CD14-positive monocyte (primary cell): ENCODE results near the gene IBSP. TPM values are rescaled to one million over a fixed set of nuclear protein-coding genes. Genes with fewer than 3 reads are reported as not detected.
A peak's percentile ranks its signal among the peaks of the same experiment; 100 is the strongest.

Experiments
- DNase-seq, 3 donors: peaks; one replicate each; pipeline ENCODE4 v3.0.0-alpha.2; 2011 to 2022
- H2AFZ ChIP-seq: 2 replicates; pipeline ENCODE4 v1.6.0; 2012; ENCODE audit warnings: mild to moderate bottlenecking, low read depth, low read length, inconsistent platforms; ENCODE audit not compliant: insufficient read depth, poor library complexity, severe bottlenecking
- H3K27ac ChIP-seq, 2 donors: 1 replicate in 1 of 2; 2 replicates in 1 of 2; pipeline ENCODE4 v1.5.1; 2012 to 2013; ENCODE audit warnings: low read length in 2 of 2, control low read depth in 1 of 2, inconsistent platforms in 1 of 2, low read depth in 1 of 2, mild to moderate bottlenecking in 1 of 2
- H3K27me3 ChIP-seq, 2 donors: one replicate each; pipeline versions ENCODE4 v1.6.0 to v1.6.1; 2011 to 2013; ENCODE audit warnings: low read length in 2 of 2; ENCODE audit not compliant: control insufficient read depth in 2 of 2, insufficient read depth in 2 of 2
- H3K36me3 ChIP-seq, 2 donors: replicated peaks in 1 of 2; 1 replicate in 1 of 2; 2 replicates in 1 of 2; pipeline versions ENCODE4 v1.5.1 to v1.6.1; 2012 to 2013; ENCODE audit warnings: low read length in 2 of 2, control low read depth in 1 of 2, inconsistent platforms in 1 of 2, mild to moderate bottlenecking in 1 of 2; ENCODE audit not compliant: insufficient read depth in 2 of 2, control insufficient read depth in 1 of 2
- H3K4me1 ChIP-seq, 2 donors: 1 replicate in 1 of 2; 2 replicates in 1 of 2; pipeline versions ENCODE4 v1.5.1 to v1.6.1; 2012 to 2013; ENCODE audit warnings: low read length in 2 of 2, control low read depth in 1 of 2, inconsistent platforms in 1 of 2, mild to moderate bottlenecking in 1 of 2, moderate library complexity in 1 of 2; ENCODE audit not compliant: insufficient read depth in 2 of 2, control insufficient read depth in 1 of 2
- H3K4me2 ChIP-seq: replicated peaks from 2 replicates; pipeline ENCODE3; 2012; ENCODE audit warnings: low read length, moderate library complexity, mild to moderate bottlenecking; ENCODE audit not compliant: poor library complexity, severe bottlenecking; ENCODE audit errors: extremely low read depth
- H3K4me3 ChIP-seq, 3 experiments: fragments of 200-600 bp in 1 of 3; sonication (generic) in 1 of 3; replicated peaks in 1 of 3; 1 replicate in 2 of 3; 2 replicates in 1 of 3; pipeline ENCODE4 v1.5.1; 2011 to 2013; ENCODE audit warnings: low read length in 3 of 3, mild to moderate bottlenecking in 3 of 3, control low read depth in 2 of 3, low read depth in 2 of 3, inconsistent platforms in 1 of 3, moderate library complexity in 1 of 3
- H3K79me2 ChIP-seq: 2 replicates; pipeline ENCODE4 v1.6.0; 2012; ENCODE audit warnings: mild to moderate bottlenecking, control low read depth, inconsistent platforms, low read length, moderate library complexity; ENCODE audit not compliant: insufficient read depth
- H3K9ac ChIP-seq: 2 replicates; pipeline ENCODE4 v1.6.0; 2017; ENCODE audit warnings: low read length, mild to moderate bottlenecking; ENCODE audit not compliant: insufficient read depth, poor library complexity, severe bottlenecking
- H3K9me3 ChIP-seq, 2 donors: replicated peaks in 1 of 2; 1 replicate in 1 of 2; 2 replicates in 1 of 2; pipeline versions ENCODE4 v1.5.1 to v1.6.1; 2012 to 2013; ENCODE audit warnings: low read length in 2 of 2, control low read depth in 1 of 2; ENCODE audit not compliant: control insufficient read depth in 1 of 2, insufficient read depth in 1 of 2
- H4K20me1 ChIP-seq: 2 replicates; pipeline ENCODE4 v1.6.0; 2012; ENCODE audit warnings: mild to moderate bottlenecking, low read length, control low read depth, moderate library complexity; ENCODE audit not compliant: insufficient read depth
- H3K27ac Mint-ChIP-seq, 7 donors: one replicate each; pipeline ENCODE4 v1.8.0; 2020; ENCODE audit warnings: mild to moderate bottlenecking in 7 of 7, mixed read lengths in 7 of 7, moderate library complexity in 6 of 7, inconsistent platforms in 2 of 7
- H3K27me3 Mint-ChIP-seq, 3 donors: one replicate each; pipeline ENCODE4 v1.8.0; 2021 to 2022; ENCODE audit warnings: low read depth in 3 of 3, mild to moderate bottlenecking in 3 of 3, mixed read lengths in 3 of 3, moderate library complexity in 3 of 3, inconsistent platforms in 1 of 3
- H3K36me3 Mint-ChIP-seq, 2 donors: one replicate each; pipeline ENCODE4 v1.8.0; 2020; ENCODE audit warnings: mixed read lengths in 2 of 2, inconsistent platforms in 1 of 2, mild to moderate bottlenecking in 1 of 2
- H3K4me1 Mint-ChIP-seq: one replicate; pipeline ENCODE4 v1.8.0; 2020; ENCODE audit warnings: mild to moderate bottlenecking, mixed read lengths
- H3K4me3 Mint-ChIP-seq, 2 donors: one replicate each; pipeline ENCODE4 v1.8.0; 2020; ENCODE audit warnings: mild to moderate bottlenecking in 2 of 2, mixed read lengths in 2 of 2, moderate library complexity in 1 of 2
- H3K9me3 Mint-ChIP-seq, 7 donors: one replicate each; pipeline ENCODE4 v1.8.0; 2020 to 2022; ENCODE audit warnings: mixed read lengths in 7 of 7, mild to moderate bottlenecking in 6 of 7, moderate library complexity in 6 of 7, inconsistent platforms in 2 of 7
- CTCF ChIP-seq: fragments of 200-600 bp; IDR thresholded peaks from one replicate; pipeline ENCODE4 v1.8.0; 2022; ENCODE audit warnings: antibody characterized with exemption, mild to moderate bottlenecking
- WGBS: methylation state at CpG from one replicate; pipeline ENCODE4 v1.1.5; 2013; ENCODE audit warnings: missing lambda C conversion rate; ENCODE audit not compliant: insufficient coverage; 5-methylcytosine and 5-hydroxymethylcytosine counted together
- intact Hi-C, 2 donors: fragments of 100-400 bp; cut with micrococcal nuclease; formaldehyde crosslinking; loops; one replicate each; pipeline versions ENCODE4 v1.15.0 to v1.15.1; 2023
- polyA plus RNA-seq, 3 donors: library from polyadenylated mRNA; depleted of rRNA in 1 of 3; unstranded in 2 of 3; stranded (reverse) in 1 of 3; fragments of 300-500 nt in 2 of 3; fragments of >200 nt in 1 of 3; fragmentation: Illumina TruSeq in 2 of 3; gene quantifications; 1 replicate in 2 of 3; 2 replicates in 1 of 3; pipeline ENCODE4 v1.2.3, GENCODE V29; 2012 to 2021

Gene IBSP
- polyA plus RNA-seq, 3 donors, result not detected

GRCh38 chr4:87838205-87838604, 38.9 kb downstream of the IBSP start:
- no peaks in the 10 kb centered on the region for H4K20me1 ChIP-seq
- Mint-ChIP-seq H3K9me3 (no peaks in the 10 kb centered on the region), H3K4me3 (no peak overlapping the region), H3K27me3 (peaks cover 0 to 8% (median 5%) of the 10 kb centered on the region in 3 donors), H3K36me3 (no peaks in the 10 kb centered on the region), H3K4me1 (peaks cover 4% of the 10 kb centered on the region), H3K27ac (no peak overlapping the region)
- H3K27ac ChIP-seq, result no peak overlapping the region
- no peak overlapping the region for H3K4me2 ChIP-seq
- H3K4me3 ChIP-seq, result no peak overlapping the region
- no peaks in the 10 kb centered on the region for H3K27me3 ChIP-seq
- no peak overlapping the region for H3K9ac ChIP-seq
- 83% methylated on average over 2 of the region's 6 CpGs for WGBS
- H3K79me2 ChIP-seq, result no peaks in the 10 kb centered on the region
- no peak for DNase-seq
- intact Hi-C loops, result loop anchor here (5.0 to 10.0 kb wide), 3 partner anchors 103 to 156 kb away; no protein-coding TSS in a partner anchor
- H3K36me3 ChIP-seq, result no peaks in the 10 kb centered on the region
- H3K4me1 ChIP-seq, result peaks cover 0 to 1% of the 10 kb centered on the region in 2 donors
- no peak for TF ChIP-seq CTCF
- no peak overlapping the region for H2AFZ ChIP-seq
- H3K9me3 ChIP-seq, result no peaks in the 10 kb centered on the region

DNA sequence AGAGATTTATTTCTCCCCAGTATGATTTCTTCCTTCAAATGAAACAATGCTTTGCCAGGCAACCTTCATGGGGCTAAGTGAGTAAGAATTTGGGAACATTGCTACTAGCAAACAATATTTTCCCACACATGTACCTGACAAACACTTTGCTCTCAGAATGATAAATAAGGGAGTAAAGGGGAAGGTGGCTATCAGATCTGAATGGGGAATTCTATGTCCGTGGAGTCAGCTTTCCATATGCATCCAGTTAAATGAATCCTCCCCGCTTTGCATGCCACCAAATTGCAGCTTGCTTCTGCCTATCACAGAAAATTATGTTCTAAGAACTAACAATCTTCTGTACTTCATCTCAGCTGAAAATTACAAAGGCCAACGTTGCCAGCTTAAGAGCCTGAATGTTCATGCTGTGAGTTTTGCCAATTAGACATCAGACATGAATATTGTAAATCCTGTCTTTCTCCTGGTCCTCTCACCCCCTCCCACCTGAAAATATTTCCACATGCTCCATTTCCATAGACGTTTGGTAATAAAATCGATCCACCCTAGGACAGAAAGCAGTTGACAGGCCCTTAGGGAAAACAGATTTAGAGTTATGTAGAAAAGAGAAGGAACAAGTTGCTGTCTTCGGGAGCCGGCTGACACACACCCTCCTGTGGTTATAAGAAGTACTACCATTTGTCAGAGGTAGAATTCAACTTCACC, 39.7 kb downstream of the IBSP start:
- H3K36me3 Mint-ChIP-seq, result no peaks in the 10 kb centered on the region
- peaks cover 12% of the 10 kb centered on the region for H3K4me1 Mint-ChIP-seq
- no peaks in the 10 kb centered on the region for H3K9me3 Mint-ChIP-seq
- Histone ChIP-seq H3K4me2 (no peak overlapping the region), H3K36me3 (no peaks in the 10 kb centered on the region), H3K27ac (no peak overlapping the region), H3K9me3 (no peaks in the 10 kb centered on the region), H3K27me3 (no peaks in the 10 kb centered on the region), H3K4me3 (no peak overlapping the region), H2AFZ (no peak overlapping the region), H3K9ac (no peak overlapping the region), H3K79me2 (no peaks in the 10 kb centered on the region), H4K20me1 (no peaks in the 10 kb centered on the region), H3K4me1 (peaks cover 8 to 9% of the 10 kb centered on the region in 2 donors)
- TF ChIP-seq CTCF, result peak; percentile 86
- intact Hi-C loops, result loop anchor here (5.0 to 10.0 kb wide), 3 partner anchors 104 to 157 kb away; no protein-coding TSS in a partner anchor
- H3K4me3 Mint-ChIP-seq, result no peak overlapping the region
- 57% methylated on average over 1 of the region's 7 CpGs for WGBS
- H3K27me3 Mint-ChIP-seq, result peaks cover 0 to 10% (median 5%) of the 10 kb centered on the region in 3 donors
- DNase-seq, result peak; percentile 26 to 58 (median 50)
- H3K27ac Mint-ChIP-seq, result no peak overlapping the region
